Measurements from ENCODE around the gene OR2B2.

- TF ChIP-seq CTCF (IDR thresholded peaks at IDR 0.05; ENCODE audit: poor library complexity, severe bottlenecking) (no peak), REST (IDR thresholded peaks at IDR 0.05; ENCODE audit: borderline replicate concordance) (no peak), EP300 (conservative IDR thresholded peaks at IDR 0.05; ENCODE audit: poor library complexity, severe bottlenecking) (no peak), POLR2AphosphoS5 (IDR thresholded peaks at IDR 0.05) (no peak), EZH2 (IDR thresholded peaks at IDR 0.05; ENCODE audit: borderline replicate concordance, insufficient read depth, low read length, poor library complexity, severe bottlenecking) (no peak), TAF1 (IDR thresholded peaks at IDR 0.05; ENCODE audit: low read depth) (no peak), MXI1 (conservative IDR thresholded peaks at IDR 0.05; ENCODE audit: poor library complexity, severe bottlenecking) (no peak), RAD21 (conservative IDR thresholded peaks at IDR 0.05) (no peak), SMC3 (conservative IDR thresholded peaks at IDR 0.05; ENCODE audit: poor library complexity) (no peak)
Observed at GRCh38 chr6:27899543-27899942, 12.7 kb downstream of the OR2B2 start.

Data from neural cell (in vitro differentiated cells).